ENCODE data around the gene RELB.

The RELB gene

DNA sequence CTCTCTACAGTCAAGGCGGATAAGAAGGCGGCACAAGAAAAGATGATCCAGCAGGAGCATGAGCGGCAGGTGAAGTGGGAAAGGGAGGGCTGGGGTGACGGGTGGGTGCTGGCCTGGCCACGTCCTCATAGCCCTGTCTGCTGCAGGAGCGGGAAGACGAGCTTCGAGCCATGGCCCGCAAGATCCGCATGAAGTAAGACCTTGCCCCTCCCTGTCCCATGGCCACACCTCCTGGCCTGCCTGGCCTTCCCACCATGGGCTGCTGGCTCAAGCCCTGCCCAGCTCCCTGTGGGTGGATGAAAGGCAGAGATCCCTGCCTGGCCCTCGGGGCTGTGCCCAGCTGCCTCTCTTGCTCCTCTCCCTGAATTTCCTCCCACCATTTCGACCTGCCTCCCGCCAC, 67.8 kb downstream of the RELB start:
- TF ChIP-seq, protein P1, sequence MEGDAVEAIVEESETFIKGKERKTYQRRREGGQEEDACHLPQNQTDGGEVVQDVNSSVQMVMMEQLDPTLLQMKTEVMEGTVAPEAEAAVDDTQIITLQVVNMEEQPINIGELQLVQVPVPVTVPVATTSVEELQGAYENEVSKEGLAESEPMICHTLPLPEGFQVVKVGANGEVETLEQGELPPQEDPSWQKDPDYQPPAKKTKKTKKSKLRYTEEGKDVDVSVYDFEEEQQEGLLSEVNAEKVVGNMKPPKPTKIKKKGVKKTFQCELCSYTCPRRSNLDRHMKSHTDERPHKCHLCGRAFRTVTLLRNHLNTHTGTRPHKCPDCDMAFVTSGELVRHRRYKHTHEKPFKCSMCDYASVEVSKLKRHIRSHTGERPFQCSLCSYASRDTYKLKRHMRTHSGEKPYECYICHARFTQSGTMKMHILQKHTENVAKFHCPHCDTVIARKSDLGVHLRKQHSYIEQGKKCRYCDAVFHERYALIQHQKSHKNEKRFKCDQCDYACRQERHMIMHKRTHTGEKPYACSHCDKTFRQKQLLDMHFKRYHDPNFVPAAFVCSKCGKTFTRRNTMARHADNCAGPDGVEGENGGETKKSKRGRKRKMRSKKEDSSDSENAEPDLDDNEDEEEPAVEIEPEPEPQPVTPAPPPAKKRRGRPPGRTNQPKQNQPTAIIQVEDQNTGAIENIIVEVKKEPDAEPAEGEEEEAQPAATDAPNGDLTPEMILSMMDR (IDR thresholded peaks at IDR 0.05; ENCODE audit: borderline replicate concordance, insufficient read depth, low read depth, low read length): no peak
- H3K4me3 ChIP-seq (ENCODE audit: low read depth, low read length): no peak overlapping the region

- TF ChIP-seq, protein P1 (IDR thresholded peaks at IDR 0.05; ENCODE audit: borderline replicate concordance, insufficient read depth, low read depth, low read length): no peak
- H3K4me3 ChIP-seq (ENCODE audit: low read depth, low read length): no peak overlapping the region
Observed at GRCh38 chr19:45070214-45070613, 69.0 kb downstream of the RELB start.

GRCh38 chr19:45070861-45071544, 69.7 kb downstream of the RELB start:
- TF ChIP-seq, protein P1 (IDR thresholded peaks at IDR 0.05; ENCODE audit: borderline replicate concordance, insufficient read depth, low read depth, low read length): no peak
- no peak overlapping the region for H3K4me3 ChIP-seq (ENCODE audit: low read depth, low read length)

- TF ChIP-seq, protein P1 (IDR thresholded peaks at IDR 0.05; ENCODE audit: borderline replicate concordance, insufficient read depth, low read depth, low read length): no peak
- H3K4me3 ChIP-seq (ENCODE audit: low read depth, low read length): no peak overlapping the region
Observed at GRCh38 chr19:45071545-45071938, 70.3 kb downstream of the RELB start.

- TF ChIP-seq, protein P1 (IDR thresholded peaks at IDR 0.05; ENCODE audit: borderline replicate concordance, insufficient read depth, low read depth, low read length): no peak
- no peak overlapping the region for H3K4me3 ChIP-seq (ENCODE audit: low read depth, low read length)
Observed at GRCh38 chr19:45071969-45072790, 70.9 kb downstream of the RELB start.

GRCh38 chr19:45074744-45075300, 73.6 kb downstream of the RELB start:
- peak overlapping the region; percentile 94 for H3K4me3 ChIP-seq (ENCODE audit: low read depth, low read length)
- TF ChIP-seq, protein P1 (IDR thresholded peaks at IDR 0.05; ENCODE audit: borderline replicate concordance, insufficient read depth, low read depth, low read length): no peak

Data from GM12875 (cell line).